ENCODE measurements around the gene SMIM8.
"Not testable (repeated sequence)": the region's sequence is repeated elsewhere in the genome, so short reads cannot be mapped to it uniquely, and the experiment has no call there.

SMIM8 gene

GRCh38 chr6:87297119-87297518 lies 25.3 kb upstream of the SMIM8 start:
- no peak for DNase-seq (ENCODE audit: extremely low spot score)
- ChIA-PET CTCF (interaction anchor here (1.3 to 1.4 kb wide), 2 partner anchors 17 to 19 kb away, joined by 3 to 4 read pairs; no protein-coding TSS in a partner anchor), POLR2A (no interaction called here)
- no peak for TF ChIP-seq CTCF (IDR thresholded peaks at IDR 0.05; ENCODE audit: control extremely low read depth, extremely low read depth, low read depth, missing control alignments)

GRCh38 chr6:87301277-87301676 lies 21.1 kb upstream of the SMIM8 start:
- DNase-seq (ENCODE audit: extremely low spot score); POLR2A ChIA-PET: not testable (repeated sequence)
- CTCF ChIA-PET: interaction anchor here (1.1 to 2.1 kb wide), 6 partner anchors 9 to 142 kb away, joined by 3 to 7 read pairs (median 4); no protein-coding TSS in a partner anchor

- no peak for DNase-seq (ENCODE audit: extremely low spot score)
- POLR2A ChIA-PET: no interaction called here
- TF ChIP-seq CTCF (IDR thresholded peaks at IDR 0.05; ENCODE audit: control extremely low read depth, extremely low read depth, low read depth, missing control alignments): no peak
- CTCF ChIA-PET: no interaction called here
Measured at GRCh38 chr6:87308970-87309369, 13.4 kb upstream of the SMIM8 start.

- ChIA-PET POLR2A (interaction anchor here (0.6 kb wide), 1 partner anchor 23 kb away, joined by 4 read pairs; no protein-coding TSS in a partner anchor), CTCF (interaction anchor here (0.9 kb wide), 1 partner anchor 9 kb away, joined by 4 read pairs; the partner anchor contains the start of gene SMIM8)
- no peak for TF ChIP-seq CTCF (IDR thresholded peaks at IDR 0.05; ENCODE audit: control extremely low read depth, extremely low read depth, low read depth, missing control alignments)
- DNase-seq (ENCODE audit: extremely low spot score): no peak
Measured at GRCh38 chr6:87312860-87313259, 9.5 kb upstream of the SMIM8 start.

GRCh38 chr6:87315071-87315470 lies 7.3 kb upstream of the SMIM8 start:
- CTCF ChIA-PET: no interaction called here
- POLR2A ChIA-PET: no interaction called here

GRCh38 chr6:87319271-87319987 lies 3.0 kb upstream of the SMIM8 start:
- POLR2A ChIA-PET: no interaction called here
- no peak for TF ChIP-seq CTCF (IDR thresholded peaks at IDR 0.05; ENCODE audit: control extremely low read depth, extremely low read depth, low read depth, missing control alignments)

More at GRCh38 chr6:87315071-87315470, 7.3 kb upstream of the SMIM8 start:
- TF ChIP-seq CTCF (IDR thresholded peaks at IDR 0.05; ENCODE audit: control extremely low read depth, extremely low read depth, low read depth, missing control alignments): no peak
- no peak for DNase-seq (ENCODE audit: extremely low spot score)

GRCh38 chr6:87323880-87324279 lies 1.5 kb downstream of the SMIM8 start:
- POLR2A ChIA-PET; CTCF ChIA-PET; DNase-seq (ENCODE audit: extremely low spot score): not testable (repeated sequence)

More at GRCh38 chr6:87319271-87319987, 3.0 kb upstream of the SMIM8 start:
- no peak for DNase-seq (ENCODE audit: extremely low spot score)
- CTCF ChIA-PET: no interaction called here
